ENCODE results near the gene LYPLA2.
"Not testable (repeated sequence)": the region's sequence is repeated elsewhere in the genome, so short reads cannot be mapped to it uniquely, and the experiment has no call there.

The LYPLA2 gene

GRCh38 chr1:23825076-23825761 lies 34.3 kb downstream of the LYPLA2 start, which contains the start of gene HMGCL:
TSS of gene HMGCL (minus strand) at chr1:23825429. CDS start at chr1:23825415, 14 bp downstream.
- peak; percentile 92 for DNase-seq
- peak within 1 kb of the TSS; percentile 94 for H3K4me3 Mint-ChIP-seq
- peak; percentile 96 for ATAC-seq
- peaks cover 3% of the 10 kb centered on the region for H3K36me3 Mint-ChIP-seq (ENCODE audit: low read depth)
- H3K9me3 Mint-ChIP-seq = no peaks in the 10 kb centered on the region
- no peaks in the 10 kb centered on the region for H3K27me3 Mint-ChIP-seq
- peak within 1 kb of the TSS; percentile 93 for H3K27ac Mint-ChIP-seq
- peaks cover 26% of the 10 kb centered on the region for H3K4me1 Mint-ChIP-seq

- no peaks in the 10 kb centered on the region for H3K9me3 Mint-ChIP-seq
- DNase-seq (no peak), ATAC-seq (no peak)
- peaks cover 29% of the 10 kb centered on the region for H3K4me1 Mint-ChIP-seq
- no peaks in the 10 kb centered on the region for H3K27me3 Mint-ChIP-seq
- peak overlapping the region; percentile 94 for H3K4me3 Mint-ChIP-seq
- H3K36me3 Mint-ChIP-seq (ENCODE audit: low read depth) = no peaks in the 10 kb centered on the region
- H3K27ac Mint-ChIP-seq = peak overlapping the region; percentile 93
These were observed 35.0 kb downstream of the LYPLA2 start for GRCh38 chr1:23825762-23826522.

- H3K4me1 Mint-ChIP-seq = peaks cover 29% of the 10 kb centered on the region
- not testable (repeated sequence) for ATAC-seq; H3K9me3 Mint-ChIP-seq; H3K4me3 Mint-ChIP-seq; H3K27me3 Mint-ChIP-seq; H3K27ac Mint-ChIP-seq; H3K36me3 Mint-ChIP-seq (ENCODE audit: low read depth); DNase-seq
These were observed 35.6 kb downstream of the LYPLA2 start for GRCh38 chr1:23826590-23826989.

DNA sequence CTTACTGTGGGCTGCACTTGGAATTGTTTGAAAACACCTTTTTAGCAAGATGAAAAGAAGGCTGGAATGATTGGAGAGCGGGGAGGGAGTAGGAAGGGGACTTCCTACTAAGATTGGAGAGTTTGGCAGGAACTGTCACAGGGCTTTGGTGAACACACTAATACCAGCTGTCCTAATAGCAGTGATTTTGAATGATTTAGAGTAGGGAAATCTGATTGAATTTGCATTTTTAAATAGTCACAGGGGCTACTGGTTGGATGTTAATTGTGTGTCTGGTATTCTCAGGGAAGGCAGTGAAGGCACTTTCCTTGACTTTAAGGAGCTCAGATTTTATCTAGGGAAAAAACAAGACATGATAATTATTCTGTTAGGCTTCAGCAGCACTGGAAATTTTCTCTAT lies 36.8 kb downstream of the LYPLA2 start:
- Mint-ChIP-seq H3K9me3 (no peaks in the 10 kb centered on the region), H3K4me3 (no peak overlapping the region), H3K4me1 (peaks cover 29% of the 10 kb centered on the region), H3K36me3 (ENCODE audit: low read depth) (no peaks in the 10 kb centered on the region), H3K27ac (no peak overlapping the region), H3K27me3 (no peaks in the 10 kb centered on the region)
- no peak for ATAC-seq
- no peak for DNase-seq

GRCh38 chr1:23834156-23834555 lies 43.2 kb downstream of the LYPLA2 start:
- DNase-seq; ATAC-seq; H3K36me3 Mint-ChIP-seq (ENCODE audit: low read depth); H3K9me3 Mint-ChIP-seq; H3K27me3 Mint-ChIP-seq; H3K4me3 Mint-ChIP-seq; H3K27ac Mint-ChIP-seq: not testable (repeated sequence)
- H3K4me1 Mint-ChIP-seq = peaks cover 22% of the 10 kb centered on the region

DNA sequence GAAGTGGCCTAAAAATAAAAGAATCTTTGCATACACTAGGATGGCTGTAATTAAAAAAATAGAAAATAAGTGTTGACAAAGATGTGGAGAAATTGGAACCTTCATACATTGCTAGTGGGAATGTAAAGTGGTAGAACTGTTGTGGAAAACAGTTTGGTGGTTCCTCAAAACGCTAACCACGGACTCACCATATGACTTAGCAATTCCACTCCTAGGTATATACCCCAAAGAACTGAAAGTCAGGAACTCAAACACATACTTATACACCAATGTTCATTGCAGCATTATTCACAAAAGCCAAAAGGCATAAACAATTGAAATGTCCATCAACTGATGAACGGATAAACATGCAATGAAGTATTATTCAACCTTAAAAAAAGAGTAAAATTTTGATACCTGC lies 45.1 kb downstream of the LYPLA2 start:
- Mint-ChIP-seq H3K27me3 (peaks cover 4% of the 10 kb centered on the region), H3K36me3 (ENCODE audit: low read depth) (no peaks in the 10 kb centered on the region), H3K9me3 (no peaks in the 10 kb centered on the region), H3K4me1 (peaks cover 15% of the 10 kb centered on the region), H3K27ac (no peak overlapping the region), H3K4me3 (no peak overlapping the region)
- ATAC-seq (peak; percentile 41), DNase-seq (no peak)

DNA sequence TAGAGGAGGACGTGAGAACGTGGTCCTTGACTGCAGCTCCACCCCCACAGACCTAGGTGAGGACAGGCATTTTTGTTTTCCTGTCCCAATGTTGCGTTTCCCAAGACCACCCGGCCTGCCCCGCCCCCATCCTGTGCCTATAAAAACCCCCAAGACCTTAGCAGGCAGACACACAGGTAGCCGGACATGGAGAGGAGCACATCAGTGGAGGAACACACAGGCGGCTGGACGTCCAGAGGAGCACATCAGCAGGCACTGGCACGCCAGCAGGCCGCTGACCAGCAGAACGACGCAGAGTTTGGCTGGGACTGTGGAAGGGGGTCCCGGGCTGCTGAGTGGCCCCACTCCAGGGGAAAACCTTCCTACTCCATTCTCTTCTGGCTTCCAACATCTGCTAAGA lies 47.0 kb downstream of the LYPLA2 start:
- no peaks in the 10 kb centered on the region for H3K36me3 Mint-ChIP-seq (ENCODE audit: low read depth)
- DNase-seq = no peak
- no peak overlapping the region for H3K27ac Mint-ChIP-seq
- H3K4me3 Mint-ChIP-seq = peak overlapping the region; percentile 54
- H3K9me3 Mint-ChIP-seq = no peaks in the 10 kb centered on the region
- no peak for ATAC-seq
- peaks cover 4% of the 10 kb centered on the region for H3K27me3 Mint-ChIP-seq
- peaks cover 15% of the 10 kb centered on the region for H3K4me1 Mint-ChIP-seq

- Mint-ChIP-seq H3K4me3 (peak overlapping the region; percentile 54), H3K27me3 (peaks cover 4% of the 10 kb centered on the region), H3K4me1 (peaks cover 15% of the 10 kb centered on the region), H3K36me3 (ENCODE audit: low read depth) (no peaks in the 10 kb centered on the region), H3K27ac (no peak overlapping the region), H3K9me3 (no peaks in the 10 kb centered on the region)
- ATAC-seq = peak; percentile 93
- DNase-seq = peak; percentile 79
These were observed 47.5 kb downstream of the LYPLA2 start for GRCh38 chr1:23838401-23838866.

DNA sequence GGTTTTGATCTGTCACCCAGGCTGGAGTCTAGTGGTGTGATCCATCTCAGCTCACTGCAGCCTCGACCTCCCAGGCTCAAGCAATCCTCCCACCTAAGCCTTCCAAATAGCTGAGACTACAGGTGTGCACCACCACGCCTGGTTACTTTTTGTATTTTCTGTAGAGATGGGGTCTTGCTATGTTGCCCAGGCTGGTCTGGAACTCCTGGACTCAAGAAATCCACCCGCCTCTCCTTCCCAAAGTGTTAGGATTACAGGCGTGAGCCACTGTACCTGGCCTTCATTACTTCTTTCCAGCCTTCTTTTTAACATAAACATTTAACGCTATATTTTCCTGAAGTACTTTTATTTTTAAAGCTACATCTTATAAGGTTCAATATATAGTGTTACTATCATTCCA lies 52.7 kb downstream of the LYPLA2 start:
- DNase-seq = no peak
- Mint-ChIP-seq H3K4me1 (peaks cover under 1% of the 10 kb centered on the region), H3K27me3 (no peaks in the 10 kb centered on the region), H3K27ac (no peak overlapping the region), H3K9me3 (no peaks in the 10 kb centered on the region), H3K36me3 (ENCODE audit: low read depth) (peaks cover 23% of the 10 kb centered on the region), H3K4me3 (no peak overlapping the region)
- ATAC-seq = no peak
